Activated effector memory CD4-positive, alpha-beta T cell treated with Interleukin-2 at 50 U/mL for 16 hours (primary cell): ENCODE measurements around the gene CREG2.

Source experiments
- DNase-seq: peaks from one replicate; pipeline ENCODE4 v3.0.0-alpha.2; 2020

Gene CREG2

GRCh38 chr2:101305492-101306078 lies 81.7 kb downstream of the CREG2 start:
- DNase-seq = no peak

GRCh38 chr2:101305035-101305434 lies 82.3 kb downstream of the CREG2 start:
- DNase-seq = no peak

- DNase-seq = no peak
These were observed 83.6 kb downstream of the CREG2 start for GRCh38 chr2:101303688-101304087.

- DNase-seq = no peak
These were observed 85.3 kb downstream of the CREG2 start for GRCh38 chr2:101302016-101302415.

GRCh38 chr2:101300836-101301235 lies 86.5 kb downstream of the CREG2 start:
- DNase-seq = no peak

- DNase-seq = no peak
These were observed 87.1 kb downstream of the CREG2 start for GRCh38 chr2:101300164-101300563.

- no peak for DNase-seq
These were observed 87.7 kb downstream of the CREG2 start for GRCh38 chr2:101299604-101300003.

GRCh38 chr2:101297383-101297782 lies 89.9 kb downstream of the CREG2 start:
- DNase-seq = no peak

GRCh38 chr2:101296371-101296770 lies 90.9 kb downstream of the CREG2 start:
- DNase-seq = no peak

GRCh38 chr2:101295895-101296294 lies 91.4 kb downstream of the CREG2 start:
- no peak for DNase-seq
